NCI-H2196 treated with DMSO at 0.1 percent for 48 hours (cell line): Measurements from ENCODE around the gene ATF7IP2.
"Not testable (repeated sequence)": the region's sequence is repeated elsewhere in the genome, so short reads cannot be mapped to it uniquely, and the experiment has no call there.

ENCODE experiments used
- DNase-seq: peaks from one replicate; lab custom pipeline; 2025; ENCODE audit not compliant: unreplicated experiment; lab: John Stamatoyannopoulos, UW

The ATF7IP2 gene

GRCh38 chr16:10441726-10442125 is 55.9 kb downstream of the ATF7IP2 start:
- DNase-seq, result no peak

- no peak for DNase-seq
Observed at GRCh38 chr16:10447289-10447688, 61.4 kb downstream of the ATF7IP2 start.

- not testable (repeated sequence) for DNase-seq
Observed at GRCh38 chr16:10452208-10453158, 66.6 kb downstream of the ATF7IP2 start.

- no peak for DNase-seq
Observed at GRCh38 chr16:10453159-10453510, 67.3 kb downstream of the ATF7IP2 start.

- no peak for DNase-seq
Observed at GRCh38 chr16:10465821-10466220, 80.0 kb downstream of the ATF7IP2 start.

- DNase-seq, result no peak
Observed at GRCh38 chr16:10466313-10466712, 80.5 kb downstream of the ATF7IP2 start.

- no peak for DNase-seq
Observed at GRCh38 chr16:10466861-10467260, 81.0 kb downstream of the ATF7IP2 start.

- not testable (repeated sequence) for DNase-seq
Observed at GRCh38 chr16:10476636-10477035, 90.8 kb downstream of the ATF7IP2 start.

GRCh38 chr16:10480151-10480550 is 94.3 kb downstream of the ATF7IP2 start:
- DNase-seq, result no peak

- no peak for DNase-seq
Observed at GRCh38 chr16:10485159-10485558, 99.3 kb downstream of the ATF7IP2 start.

GRCh38 chr16:10485698-10486382 is 100.0 kb downstream of the ATF7IP2 start:
- DNase-seq, result no peak

GRCh38 chr16:10490141-10490540 is 104.3 kb downstream of the ATF7IP2 start:
- no peak for DNase-seq

GRCh38 chr16:10493276-10493675 is 107.4 kb downstream of the ATF7IP2 start:
- no peak for DNase-seq

GRCh38 chr16:10494343-10495030 is 108.6 kb downstream of the ATF7IP2 start:
- no peak for DNase-seq

- no peak for DNase-seq
Observed at GRCh38 chr16:10495031-10495345, 109.1 kb downstream of the ATF7IP2 start.

- DNase-seq, result no peak
Observed at GRCh38 chr16:10497132-10498101, 111.6 kb downstream of the ATF7IP2 start.

GRCh38 chr16:10500582-10500981 is 114.7 kb downstream of the ATF7IP2 start:
- no peak for DNase-seq

GRCh38 chr16:10501016-10501607 is 115.3 kb downstream of the ATF7IP2 start:
- no peak for DNase-seq

- no peak for DNase-seq
Observed at GRCh38 chr16:10502776-10503175, 116.9 kb downstream of the ATF7IP2 start.

GRCh38 chr16:10504404-10504885 is 118.6 kb downstream of the ATF7IP2 start:
- no peak for DNase-seq
